HG03196 (cell line): ENCODE measurements around the gene MEX3C.

ENCODE experiments used
- ATAC-seq: cut with Tn5 transposase; IDR thresholded peaks from one replicate; pipeline ENCODE4 v1.9.1; 2021; ENCODE audit not compliant: unreplicated experiment

The MEX3C gene

DNA sequence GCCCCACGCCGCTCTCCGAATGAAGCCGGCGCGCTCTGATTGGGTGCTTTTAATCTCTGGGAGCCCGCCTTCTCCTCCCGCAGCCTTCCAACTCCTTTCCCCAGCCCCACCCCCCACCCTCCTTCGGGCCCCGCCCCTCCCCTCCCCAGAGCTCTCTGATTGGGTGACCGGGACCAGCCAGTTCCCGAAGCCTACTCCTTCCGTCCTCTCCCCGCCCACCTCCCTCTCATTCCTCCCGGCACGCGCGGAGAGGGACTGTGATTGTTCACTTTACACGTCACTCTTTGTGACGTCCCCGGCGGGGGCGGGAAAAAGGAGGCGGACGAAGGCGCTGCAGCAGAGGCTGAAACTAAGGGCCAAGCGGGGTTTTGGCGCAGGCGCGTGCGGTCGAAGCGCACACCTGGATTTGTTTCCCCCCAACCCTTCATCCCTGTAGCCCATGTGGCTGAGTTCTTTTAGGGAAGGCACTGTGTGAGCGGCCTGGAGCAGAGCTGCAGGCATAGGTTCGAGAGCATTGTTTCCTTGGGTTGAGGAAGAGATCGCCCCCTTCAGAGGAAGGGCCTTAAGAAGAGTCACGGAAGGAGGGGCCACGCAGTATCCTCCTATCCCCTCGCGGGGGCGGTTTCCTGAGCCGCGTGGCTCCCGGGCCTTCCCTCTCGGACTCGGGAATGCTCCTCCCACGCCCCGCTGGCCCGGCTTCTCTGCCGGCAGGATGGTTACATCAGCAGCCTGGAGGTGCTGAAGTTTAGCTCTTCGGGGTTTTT, at the start of gene MEX3C:
Gene MEX3C (minus strand): TSS at position 21 of the 764 bp plus-strand sequence. CDS start 361 bp downstream, outside the sequence.
- peak; percentile 81 for ATAC-seq

DNA sequence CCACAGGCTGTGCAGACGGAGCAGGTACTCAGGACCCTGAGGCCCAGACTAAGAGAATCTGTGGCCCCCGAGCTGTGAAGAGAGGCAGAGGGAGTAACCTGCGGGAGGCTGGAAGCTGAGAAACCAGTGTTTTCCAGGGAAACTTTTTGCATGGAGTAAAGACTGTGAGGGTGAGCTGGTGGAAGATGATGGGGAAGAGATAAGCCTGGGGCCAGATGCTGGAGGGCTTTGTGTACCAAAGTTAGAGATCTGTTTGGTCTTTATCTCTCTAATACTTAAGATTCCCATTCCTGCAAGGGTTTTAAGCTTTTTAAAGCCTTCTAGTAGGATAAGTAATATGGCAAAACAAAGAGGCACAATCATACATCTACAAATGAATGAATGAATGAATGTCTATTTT, 43.7 kb upstream of the MEX3C start:
- no peak for ATAC-seq

DNA sequence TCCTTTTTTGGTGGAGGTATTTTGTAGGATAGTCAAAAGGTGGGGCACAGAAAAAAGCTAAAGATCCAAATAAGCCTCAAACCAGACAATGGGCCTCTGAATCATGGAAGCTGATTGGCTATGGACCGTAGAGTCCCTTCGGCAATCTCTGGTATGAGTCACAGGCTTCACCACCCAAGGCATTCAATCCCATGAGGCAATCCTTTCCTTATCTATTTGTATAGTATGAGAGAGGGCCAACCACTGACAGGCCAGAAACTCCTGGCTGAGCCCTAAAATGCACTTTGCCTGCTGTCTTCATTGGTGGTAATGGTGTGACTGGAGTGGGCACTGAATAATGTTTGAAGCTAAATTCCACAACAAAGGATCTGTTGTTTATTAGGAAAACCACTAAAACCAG, 38.7 kb upstream of the MEX3C start:
- no peak for ATAC-seq

DNA sequence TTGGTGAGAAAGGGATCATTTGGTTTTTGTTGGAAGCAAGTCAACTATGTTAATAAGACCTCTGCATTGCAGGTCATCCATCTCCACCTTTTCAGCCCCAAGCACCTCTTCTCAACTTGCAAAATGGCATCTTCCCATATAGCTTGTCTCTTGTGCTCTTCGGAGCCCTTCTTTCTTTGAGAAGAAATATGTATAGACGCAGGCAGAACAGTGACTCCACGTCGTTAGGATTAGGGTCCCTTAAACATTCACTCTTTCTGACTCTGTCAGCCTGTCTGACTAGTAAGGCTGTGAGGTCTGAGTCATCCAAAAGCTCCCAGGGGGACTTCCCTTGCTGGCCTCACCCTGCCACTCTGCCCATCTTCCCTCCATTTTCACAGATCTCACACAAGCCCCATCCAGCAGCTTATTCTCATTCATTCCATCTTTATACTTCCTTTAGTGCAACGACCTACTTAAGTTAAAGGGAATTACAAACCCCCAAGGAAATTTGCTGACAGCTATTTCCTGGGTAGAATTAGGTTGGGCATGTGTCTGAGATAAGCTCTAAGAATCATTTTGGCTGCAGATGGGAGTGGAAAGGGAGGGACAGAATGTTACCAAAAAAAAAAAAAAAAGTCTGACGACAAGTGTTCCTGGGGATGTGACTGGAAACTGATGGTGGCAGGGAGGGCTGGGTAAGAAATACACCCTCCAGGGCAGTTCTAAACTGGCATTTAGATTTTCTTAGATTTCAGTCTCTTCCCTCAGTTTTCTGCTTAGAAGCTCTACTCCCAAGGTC, 37.7 kb upstream of the MEX3C start:
- ATAC-seq, result peak; percentile 86

DNA sequence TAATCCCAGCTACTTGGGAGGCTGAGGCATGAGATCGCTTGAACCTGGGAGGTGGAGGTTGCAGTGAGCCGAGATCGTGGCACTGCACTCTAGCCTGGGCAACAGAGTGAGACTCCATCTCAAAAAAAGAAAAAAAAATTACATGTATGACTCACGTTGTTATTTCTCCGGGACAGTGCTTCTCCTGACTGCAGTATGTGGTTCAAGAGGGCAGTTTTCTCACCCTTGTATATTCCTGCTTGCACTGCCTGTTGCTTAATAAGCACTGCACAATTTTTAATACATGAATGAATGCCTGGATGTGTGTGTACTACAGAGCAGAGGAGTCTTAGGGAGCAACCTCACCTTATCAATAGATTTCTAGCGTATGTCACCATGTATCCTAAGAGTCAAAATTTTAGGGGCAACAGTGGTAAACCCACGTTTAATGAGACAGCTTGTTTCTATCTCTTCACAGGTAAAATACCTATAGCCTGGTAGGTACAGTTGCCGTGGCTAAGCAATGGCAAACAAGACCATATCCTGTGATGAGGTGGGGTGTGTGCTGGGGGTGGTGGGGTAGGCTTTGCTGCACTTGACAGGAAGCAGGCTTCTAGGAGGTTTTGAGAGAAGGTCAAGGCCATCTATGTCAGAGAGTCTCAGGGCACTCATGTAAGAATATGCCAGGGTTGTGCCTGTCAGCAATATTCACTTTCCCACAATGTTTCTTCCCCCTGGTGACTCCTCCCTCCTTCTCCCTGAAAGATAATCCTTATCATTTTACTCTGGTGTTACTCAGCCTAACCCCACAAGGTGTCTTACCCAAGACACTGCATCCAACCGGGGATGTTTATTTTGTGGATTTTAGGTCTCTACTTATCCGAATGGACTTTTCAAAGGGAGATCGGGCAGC, 36.9 kb upstream of the MEX3C start:
- no peak for ATAC-seq

DNA sequence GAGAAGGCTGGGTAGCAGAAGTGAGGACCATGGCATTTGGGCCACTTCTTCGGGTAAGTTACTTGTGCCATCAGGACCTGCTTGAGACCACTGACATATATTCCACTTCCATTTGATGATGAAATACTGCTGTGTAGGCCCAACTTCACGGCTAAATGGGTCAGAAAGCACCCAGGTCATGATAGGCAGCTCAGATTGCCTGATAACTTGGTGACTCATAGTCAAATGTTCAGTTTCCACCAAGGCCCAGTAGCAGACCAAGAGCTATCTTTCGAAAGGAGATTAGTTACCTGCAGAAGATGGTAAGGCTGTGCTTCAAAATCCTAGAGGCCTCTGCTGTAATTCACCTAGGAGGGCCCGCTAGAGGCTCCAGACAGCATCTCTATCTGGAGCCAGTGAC, 31.8 kb upstream of the MEX3C start:
- no peak for ATAC-seq

DNA sequence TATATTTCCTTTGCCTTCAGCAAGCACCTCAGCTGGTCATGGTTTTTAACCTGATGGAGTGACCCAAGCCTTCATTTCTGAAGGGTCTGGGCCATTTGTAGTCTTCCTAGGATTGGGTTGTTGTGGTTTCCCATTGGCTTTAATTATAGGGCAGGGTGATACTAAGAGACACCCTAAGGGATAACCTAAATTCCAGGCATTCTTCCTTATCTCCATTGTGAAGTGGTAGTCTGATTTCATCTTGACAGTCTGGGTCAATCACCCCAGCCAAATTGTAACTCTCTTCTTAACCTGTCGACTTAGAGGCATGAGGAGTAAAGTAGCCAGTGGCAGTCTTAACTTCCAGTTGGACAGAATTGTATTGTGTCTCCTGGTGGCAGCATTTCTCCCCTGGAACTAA, 30.2 kb upstream of the MEX3C start:
- no peak for ATAC-seq

DNA sequence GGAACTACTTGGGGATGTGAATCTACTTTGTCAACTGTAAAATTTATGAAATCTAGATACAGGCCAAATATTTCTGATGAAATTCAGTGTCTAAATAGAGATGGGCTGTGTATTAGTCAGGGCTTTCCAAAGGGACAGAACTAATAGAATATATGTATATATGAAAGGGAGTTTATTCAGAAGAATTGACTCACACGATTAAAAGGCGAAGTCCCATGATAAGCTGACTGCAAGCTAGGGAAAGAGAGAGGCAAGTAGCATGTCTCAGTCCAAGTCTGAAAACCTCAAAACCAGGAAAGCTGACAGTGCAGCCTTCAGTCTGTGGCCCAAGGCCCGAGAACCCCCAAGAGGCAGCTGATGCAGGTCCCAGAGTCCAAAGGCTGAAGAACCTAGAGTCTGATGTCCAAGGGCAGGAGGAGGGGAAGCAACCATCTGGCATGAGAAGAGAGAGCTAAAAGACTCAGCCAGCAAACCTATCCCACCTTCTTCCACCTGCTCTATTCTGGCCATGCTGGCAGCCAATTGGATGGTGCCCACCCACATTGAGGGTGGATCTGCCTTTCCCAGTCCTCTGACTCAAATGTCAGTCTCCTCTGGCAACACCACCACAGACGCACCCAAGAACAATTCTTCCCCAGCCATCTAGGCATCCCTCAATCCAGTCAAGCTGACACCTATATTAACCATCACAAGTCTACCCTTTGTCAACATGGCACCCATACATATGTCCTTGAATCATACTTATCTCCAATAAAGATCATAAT, 29.3 kb upstream of the MEX3C start:
- no peak for ATAC-seq

DNA sequence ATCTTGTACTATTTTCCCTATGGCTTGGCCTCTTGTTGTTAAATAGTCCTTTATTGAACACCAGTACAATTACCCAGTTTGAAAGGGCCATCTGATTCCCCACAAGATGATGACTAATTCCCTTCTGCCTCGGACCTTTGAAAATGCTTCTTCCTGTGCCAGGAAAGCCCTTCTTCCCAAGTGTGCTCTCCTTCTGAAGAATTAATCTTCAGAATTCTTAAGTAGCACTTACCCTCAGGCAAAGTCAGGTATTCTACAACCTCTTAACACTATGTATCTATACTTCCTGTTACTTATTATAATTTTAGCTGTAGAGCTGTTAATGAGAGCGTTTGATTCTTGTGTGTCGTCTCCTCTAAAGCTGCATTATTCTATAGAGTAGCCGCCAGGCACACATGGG, 28.6 kb upstream of the MEX3C start:
- no peak for ATAC-seq

DNA sequence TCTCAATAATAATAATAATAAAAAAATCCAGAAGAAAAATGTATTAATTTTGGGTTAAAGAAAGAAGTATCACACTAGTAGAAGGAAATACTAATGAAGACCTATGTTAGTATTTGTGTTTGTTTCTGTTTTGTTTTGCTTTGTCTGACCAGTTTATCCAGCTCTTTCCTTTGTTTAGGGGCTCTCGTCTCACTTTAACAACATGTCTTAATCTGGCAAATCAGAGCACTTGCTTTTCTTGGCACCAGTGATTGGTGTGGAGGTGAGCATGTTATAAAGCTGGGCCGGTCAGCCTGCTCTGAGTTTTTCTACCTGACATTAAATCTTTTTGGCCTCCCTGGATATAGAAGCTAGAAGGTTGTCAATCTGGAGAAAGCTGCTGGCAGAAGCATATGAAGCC, 15.1 kb upstream of the MEX3C start:
- no peak for ATAC-seq

DNA sequence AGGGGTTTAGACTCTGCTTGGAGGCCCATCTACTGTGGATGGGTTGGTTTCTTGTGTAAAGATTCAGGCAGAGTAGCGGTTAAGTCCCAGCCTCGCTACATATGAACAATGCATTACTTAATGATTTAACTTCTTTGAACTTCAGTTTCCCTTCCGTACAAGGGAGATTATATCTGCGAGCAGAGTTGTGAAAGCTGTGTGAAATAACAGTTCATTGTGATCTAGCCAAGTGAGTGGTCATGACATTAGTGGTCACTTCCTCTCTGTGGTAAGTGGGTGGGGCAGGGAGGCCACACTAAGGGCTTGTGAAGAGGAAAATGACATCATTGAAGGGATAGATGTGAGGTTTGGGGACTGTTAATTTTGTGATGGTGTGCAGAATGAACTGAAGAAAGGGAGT, 14.1 kb upstream of the MEX3C start:
- ATAC-seq, result peak; percentile 95

DNA sequence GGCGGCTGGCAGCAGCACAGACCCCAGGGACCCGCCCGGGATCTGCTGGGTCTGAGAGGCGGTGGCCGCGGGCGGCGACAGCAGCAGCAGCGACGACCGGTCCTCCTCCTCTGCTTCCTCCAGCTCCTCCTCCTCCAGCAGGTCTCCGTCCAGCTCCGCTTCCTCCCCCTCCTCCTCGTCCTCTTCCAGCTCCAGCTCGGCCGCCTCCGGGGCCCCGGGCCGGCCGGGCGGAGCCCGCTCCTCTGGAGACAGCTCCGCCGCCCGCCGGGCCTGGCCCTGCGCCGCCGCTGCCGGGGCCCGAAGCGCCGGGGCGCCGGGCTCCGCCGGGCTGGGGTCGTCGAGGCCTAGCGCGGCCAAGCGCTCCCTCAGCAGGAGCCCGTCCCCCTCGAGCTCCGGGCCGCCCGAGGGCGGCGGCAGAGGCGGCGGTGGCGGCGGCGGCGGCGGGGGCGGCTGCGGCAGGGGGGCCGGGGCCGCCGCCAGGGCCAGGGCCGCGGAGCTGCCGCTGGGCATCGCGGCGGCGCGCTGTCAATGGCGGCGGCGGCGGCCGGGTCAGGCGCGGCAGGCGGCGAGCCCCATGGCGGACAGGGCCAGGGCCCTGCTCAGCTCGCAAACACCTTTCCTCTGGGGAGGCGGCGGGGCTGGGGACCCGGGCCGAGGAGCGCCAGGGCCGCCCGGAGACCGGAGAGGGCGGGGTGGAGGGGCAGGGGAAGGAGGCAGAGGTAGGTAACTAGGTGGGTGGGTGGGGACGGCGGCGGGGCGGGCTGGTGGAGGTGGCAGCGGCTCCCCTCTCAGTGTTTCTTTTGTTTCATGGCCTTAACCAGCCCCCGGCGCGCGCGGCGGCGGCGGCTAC, 445 bp downstream of the MEX3C start:
- peak; percentile 4 for ATAC-seq

DNA sequence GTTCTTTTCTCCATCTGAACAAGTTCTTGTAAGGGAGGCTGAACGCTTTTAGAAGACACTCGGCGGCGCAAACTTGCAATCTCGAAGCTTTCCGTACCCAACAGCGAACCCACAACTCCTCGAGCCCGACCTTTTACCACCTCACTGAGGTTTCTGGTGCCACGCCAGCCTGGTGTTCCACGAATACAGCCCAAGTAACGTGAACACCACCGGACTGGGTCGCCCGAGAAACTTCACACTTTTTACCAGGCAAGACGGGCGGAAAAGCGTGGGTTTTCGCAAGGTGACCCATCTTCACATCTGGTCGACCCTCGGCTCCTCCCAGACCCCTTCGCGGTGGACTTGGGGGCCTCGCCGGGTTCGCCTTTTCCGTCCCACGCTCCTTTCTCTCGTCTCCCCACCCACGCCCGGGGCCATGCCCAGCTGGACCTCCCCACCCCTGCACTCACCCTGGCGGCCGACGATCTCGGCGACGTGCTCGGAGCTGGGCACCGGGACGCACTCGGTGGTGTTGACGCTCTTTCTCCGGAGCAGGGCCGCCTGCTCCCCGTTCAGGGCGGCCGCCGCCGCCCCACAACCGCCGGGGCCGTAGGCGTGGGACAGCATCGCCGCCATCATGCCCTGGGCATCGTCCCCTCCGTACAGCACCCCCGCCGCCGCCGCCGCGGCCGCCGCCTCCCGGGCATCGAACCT, 1.2 kb downstream of the MEX3C start:
- ATAC-seq, result peak; percentile 2

DNA sequence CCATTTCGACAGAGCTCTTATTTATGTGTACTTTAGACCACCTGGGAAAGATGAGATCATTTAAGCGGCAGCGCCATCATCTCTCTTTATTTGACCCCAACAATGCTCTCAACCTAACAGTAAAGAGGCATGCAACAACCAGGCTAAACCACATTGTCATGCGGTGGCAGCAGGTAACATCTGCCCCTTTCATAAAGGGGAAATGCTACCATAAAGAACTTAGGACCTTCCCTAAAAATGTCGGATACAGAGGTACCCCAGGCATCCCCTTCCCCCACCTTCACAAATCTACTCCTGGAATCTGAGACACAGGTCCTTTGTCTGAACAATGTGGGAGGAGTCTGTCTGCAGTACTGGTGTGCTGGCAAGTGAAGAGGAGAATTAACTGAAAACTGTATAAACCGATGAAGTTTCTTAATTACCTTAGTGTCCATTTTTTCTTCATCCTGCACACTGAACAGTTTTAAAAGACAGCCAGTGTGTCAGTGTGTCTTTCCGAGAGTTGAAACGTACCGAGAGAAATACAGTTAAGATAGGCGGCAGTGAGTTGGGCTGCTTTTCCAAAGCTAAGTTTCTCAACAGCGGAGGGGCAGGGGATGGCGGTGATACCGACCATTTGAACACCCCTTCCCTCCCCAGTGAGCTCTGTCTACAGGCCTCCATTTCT, 1.9 kb downstream of the MEX3C start:
- no peak for ATAC-seq

DNA sequence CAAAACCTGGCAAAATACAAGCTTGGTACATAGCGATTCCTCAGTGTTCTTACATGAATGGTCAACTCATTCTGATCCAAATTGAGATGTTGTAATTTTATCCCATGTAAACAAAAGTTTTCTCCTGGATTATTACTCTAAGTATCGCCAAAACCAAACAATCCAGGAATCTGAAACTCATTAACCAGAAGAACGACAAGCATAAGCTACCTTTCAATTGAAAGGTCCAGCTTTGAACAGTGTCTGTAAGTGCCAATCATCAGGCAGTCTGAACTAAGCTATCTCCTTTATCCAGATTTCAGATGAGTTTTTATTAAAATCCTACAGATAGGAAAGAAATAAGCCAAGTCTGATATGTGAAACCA, 2.4 kb downstream of the MEX3C start:
- no peak for ATAC-seq

DNA sequence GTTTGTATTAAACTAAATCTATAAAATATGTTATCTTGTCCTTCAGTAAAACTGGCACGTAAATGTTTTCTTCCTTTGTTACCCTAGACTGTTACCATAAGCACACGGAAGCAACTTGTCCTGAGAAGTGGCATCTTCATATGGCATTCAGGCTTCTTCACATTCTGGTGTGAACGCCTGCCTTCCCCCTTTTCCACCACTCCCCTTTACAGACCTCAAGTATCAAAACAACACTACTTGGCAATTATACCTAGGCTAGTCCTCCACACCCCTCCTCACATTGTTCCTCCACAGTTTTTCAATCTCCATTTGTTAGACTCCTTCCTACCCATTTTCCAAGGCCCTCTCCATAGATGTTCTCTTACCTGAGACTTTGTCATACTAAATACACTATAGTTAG, 2.9 kb downstream of the MEX3C start:
- ATAC-seq, result no peak

DNA sequence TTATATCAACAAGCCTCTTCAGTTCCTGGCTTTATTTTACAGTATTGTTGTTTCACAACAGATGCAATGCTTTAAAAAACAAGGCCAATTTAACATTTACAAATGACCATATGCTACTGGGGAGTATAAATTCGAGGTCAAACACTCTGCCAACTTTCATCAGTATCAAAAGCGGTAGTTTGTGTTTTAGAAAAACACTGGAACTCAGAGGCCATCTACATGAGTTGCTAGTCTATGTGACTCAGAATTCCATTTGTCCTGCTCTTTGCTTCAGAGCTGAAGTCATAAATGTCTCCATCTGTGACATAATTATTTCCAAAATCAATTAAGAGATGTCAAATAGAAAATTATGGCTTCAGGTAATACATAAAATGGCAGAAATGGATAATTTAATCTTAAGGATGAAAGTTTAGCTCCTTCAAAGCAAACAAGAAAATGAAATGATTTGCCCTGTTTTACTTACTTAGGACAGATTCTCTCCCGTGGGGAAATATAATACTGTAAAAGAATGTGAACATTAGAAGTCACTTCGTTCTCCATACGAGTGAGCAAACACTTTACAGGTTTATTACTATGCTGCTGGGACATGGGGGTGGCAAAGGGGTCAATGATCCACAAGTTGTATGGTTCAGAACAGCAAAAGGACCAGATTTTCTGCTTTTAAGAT, 3.7 kb downstream of the MEX3C start:
- no peak for ATAC-seq

DNA sequence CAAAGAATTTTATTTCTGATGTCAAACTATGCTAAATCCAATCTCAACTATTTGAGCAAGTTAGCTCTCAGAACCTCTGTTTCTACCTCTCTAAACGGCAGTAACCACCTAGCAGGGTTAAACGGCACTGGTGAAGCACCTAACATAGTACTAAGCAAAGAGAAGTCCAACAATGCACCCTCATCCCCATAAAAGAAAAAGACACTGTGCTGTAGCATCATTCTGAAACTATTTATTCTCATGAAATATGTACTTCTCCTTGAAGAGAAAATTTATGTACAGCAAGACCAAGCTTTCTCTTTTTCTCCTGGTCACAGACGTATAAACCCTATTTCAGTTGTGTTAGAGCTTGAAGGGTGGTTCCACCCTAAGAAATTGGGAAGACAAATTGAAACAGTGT, 4.8 kb downstream of the MEX3C start:
- ATAC-seq, result no peak
